HepG2 (cell line): Measurements from ENCODE around the gene HHLA2. TPM values are rescaled to one million over a fixed set of nuclear protein-coding genes. Genes with fewer than 3 reads are reported as not detected.

Experiments
- ATAC-seq: fragments of 200-7000 bp; cut with Tn5 transposase; 3 replicates; pipeline ENCODE4 v1.9.1; 2020; ENCODE audit warnings: mild to moderate bottlenecking, moderate library complexity
- BruUV-seq: library from RNA; stranded (reverse); fragments of 400-500 nt; replicated peaks from 2 replicates; lab custom pipeline; 2021; lab: Mats Ljungman, UMichigan
- CTCF ChIA-PET: fragments of 300-600 bp; formaldehyde crosslinking; extraction: SDS; loops from one replicate; lab custom pipeline; 2021; ENCODE audit warnings: low total read pairs, inconsistent platforms, low intra/inter-chr PET ratio; lab: Yijun Ruan, JAX
- POLR2A ChIA-PET: fragments of 350-600 bp; sonication (Branson Sonifier 250); formaldehyde crosslinking; loops from one replicate; lab custom pipeline; 2020; ENCODE audit warnings: antibody characterized with exemption, inconsistent platforms; lab: Yijun Ruan, JAX
- DNase-seq: peaks from one replicate; pipeline ENCODE4 v3.0.0-alpha.2; 2015; ENCODE audit warnings: low spot score
- FAIRE-seq: peaks from 3 replicates; lab custom pipeline; 2011; peaks lifted over from hg19 to GRCh38; lab: Jason Lieb, UNC
- H2AFZ ChIP-seq: one replicate; pipeline ENCODE4 v1.6.1; 2011; ENCODE audit warnings: low read length, inconsistent platforms
- H3K27ac ChIP-seq: fragments of 300-600 bp; 3 replicates; pipeline ENCODE4 v1.8.0; 2011; ENCODE audit warnings: mixed run types, mild to moderate bottlenecking, mixed read lengths, low read length, inconsistent platforms; ENCODE audit not compliant: insufficient read depth; ENCODE audit errors: extremely low read length
- H3K27me3 ChIP-seq, 2 experiments: fragments of 200-600 bp in 1 of 2; 2 replicates in 1 of 2; 3 replicates in 1 of 2; pipeline versions ENCODE4 v1.6.0 to v1.8.0; 2011; ENCODE audit warnings: low read length in 2 of 2, mild to moderate bottlenecking in 2 of 2, moderate library complexity in 2 of 2, inconsistent platforms in 1 of 2; ENCODE audit not compliant: insufficient read depth in 2 of 2, control insufficient read depth in 1 of 2
- H3K36me3 ChIP-seq, 2 experiments: fragments of 200-600 bp in 1 of 2; replicated peaks in 1 of 2; 2 replicates in 1 of 2; 3 replicates in 1 of 2; pipeline versions ENCODE4 v1.5.1 to v1.8.0; 2011; ENCODE audit warnings: low read length in 2 of 2, inconsistent platforms in 1 of 2; ENCODE audit not compliant: insufficient read depth in 2 of 2, control insufficient read depth in 1 of 2
- H3K4me1 ChIP-seq: 2 replicates; pipeline ENCODE4 v1.5.1; 2012; ENCODE audit warnings: low read length, inconsistent platforms; ENCODE audit not compliant: insufficient read depth
- H3K4me2 ChIP-seq: 2 replicates; pipeline ENCODE4 v1.6.0; 2011; ENCODE audit warnings: low read depth, low read length, inconsistent platforms
- H3K4me3 ChIP-seq, 3 experiments: fragments of 200-600 bp in 1 of 3; sonication (generic), shearing (Covaris generic) in 1 of 3; replicated peaks in 1 of 3; 2 replicates each; pipeline ENCODE4 v1.5.1; 2011 to 2016; ENCODE audit warnings: low read length in 3 of 3, inconsistent platforms in 2 of 3, low read depth in 2 of 3, mild to moderate bottlenecking in 2 of 3, control low read depth in 1 of 3, mixed read lengths in 1 of 3; ENCODE audit not compliant: insufficient read depth in 1 of 3
- H3K79me2 ChIP-seq: one replicate; pipeline ENCODE4 v1.6.1; 2011; ENCODE audit warnings: low read length, inconsistent platforms; ENCODE audit not compliant: insufficient read depth
- H3K9ac ChIP-seq: 2 replicates; pipeline ENCODE4 v1.6.0; 2011; ENCODE audit warnings: mild to moderate bottlenecking, low read depth, low read length, inconsistent platforms; ENCODE audit not compliant: insufficient read depth
- H3K9me3 ChIP-seq: 2 replicates; pipeline ENCODE4 v1.5.1; 2012; ENCODE audit warnings: mild to moderate bottlenecking, low read length
- H4K20me1 ChIP-seq: 2 replicates; pipeline ENCODE4 v1.6.0; 2011; ENCODE audit warnings: inconsistent platforms, mild to moderate bottlenecking, low read length, moderate library complexity; ENCODE audit not compliant: insufficient read depth
- CREBL2 ChIP-seq: sonication (generic); formaldehyde crosslinking; IDR thresholded peaks from 2 replicates; pipeline ENCODE4 v1.8.1; 2023; ENCODE audit warnings: missing genetic modification reagents, mild to moderate bottlenecking, borderline replicate concordance
- DMAP1 ChIP-seq: IDR thresholded peaks from 2 replicates; pipeline ENCODE4 v1.6.1; 2016
- MATR3 ChIP-seq: sonication (generic); formaldehyde crosslinking; IDR thresholded peaks from 2 replicates; pipeline ENCODE4 v1.4.0; 2020; ENCODE audit warnings: missing genetic modification reagents
- SMAD1 ChIP-seq: sonication (generic); formaldehyde crosslinking; IDR thresholded peaks from 2 replicates; pipeline ENCODE4 v1.4.0; 2020; ENCODE audit warnings: missing genetic modification reagents, low read depth, mild to moderate bottlenecking, borderline replicate concordance
- ZBTB44 ChIP-seq: sonication (generic); formaldehyde crosslinking; IDR thresholded peaks from 2 replicates; pipeline ENCODE4 v1.4.0; 2020; ENCODE audit warnings: missing genetic modification reagents
- ZHX1 ChIP-seq: sonication (generic); formaldehyde crosslinking; IDR thresholded peaks from 2 replicates; pipeline ENCODE4 v1.8.1; 2022; ENCODE audit warnings: low read depth, mild to moderate bottlenecking, missing genetic modification reagents
- ZSCAN12 ChIP-seq: sonication (generic); formaldehyde crosslinking; IDR thresholded peaks from 2 replicates; pipeline ENCODE4 v1.9.0; 2021; ENCODE audit warnings: mild to moderate bottlenecking, missing genetic modification reagents
- ZSCAN31 ChIP-seq: sonication (generic); formaldehyde crosslinking; IDR thresholded peaks from 2 replicates; pipeline ENCODE4 v1.5.0; 2020; ENCODE audit warnings: low read depth, mild to moderate bottlenecking, missing genetic modification reagents
- WGBS: methylation state at CpG from one replicate; pipeline ENCODE4 v1.1.6; 2017; ENCODE audit warnings: low lambda C conversion rate; 5-methylcytosine and 5-hydroxymethylcytosine counted together
- in situ Hi-C: cut with HindIII; loops from 2 replicates; pipeline ENCODE4 v1.10.0; 2017; ENCODE audit warnings: low pct_unique_long_range_greater_than_20kb; ENCODE audit not compliant: extremely low pct_ligation_motif_present
- intact Hi-C: fragments of 100-400 bp; cut with micrococcal nuclease; formaldehyde crosslinking; loops from one replicate; pipeline ENCODE4 v1.10.0; 2022; ENCODE audit not compliant: unreplicated experiment
- polyA plus RNA-seq, 8 experiments: library from polyadenylated mRNA; depleted of rRNA in 3 of 8; stranded (reverse) in 7 of 8; unstranded in 1 of 8; fragments of >200 nt; fragmentation: Illumina TruSeq in 4 of 8; extraction: Trizol in 4 of 8; gene quantifications; 2 replicates each; pipeline versions ENCODE4 v1.2.1 to v1.2.3, GENCODE V29; 2011 to 2016; ENCODE audit warnings: low read depth in 4 of 8, missing spikeins in 1 of 8, mixed read lengths in 1 of 8; ENCODE audit not compliant: insufficient read depth in 1 of 8
- total RNA-seq, 5 experiments: library from RNA; depleted of rRNA; stranded (reverse); fragments of >200 nt; fragmentation: Illumina TruSeq; extraction: Trizol; gene quantifications; 2 replicates each; pipeline ENCODE4 v1.2.3, GENCODE V29; 2016; ENCODE audit warnings: low read depth in 1 of 5

HHLA2 gene
- total and polyA plus RNA-seq, 2 of the 13 experiments (the other 11 are each of a cell fraction or from before 2014, with no cell fraction given): not detected

GRCh38 chr3:108346301-108347227, 50.2 kb downstream of the HHLA2 start (continued):
- TF ChIP-seq ZBTB44 (no peak), MATR3 (no peak)

GRCh38 chr3:108352176-108352575, 55.8 kb downstream of the HHLA2 start:
- DNase-seq (no peak), FAIRE-seq (no peak), ATAC-seq (no peak)
- ChIA-PET CTCF (no interaction called here), POLR2A (no interaction called here)
- TF ChIP-seq DMAP1 (no peak), ZSCAN31 (CRISPR knock-in tag) (no peak), ZHX1 (CRISPR knock-in tag) (no peak), ZSCAN12 (no peak), SMAD1 (no peak), CREBL2 (CRISPR knock-in tag) (no peak)
- H3K79me2 ChIP-seq: no peaks in the 10 kb centered on the region
- no peak overlapping the region for H3K9ac ChIP-seq
- H3K4me3 ChIP-seq: no peak overlapping the region
- 15% methylated on average over 3 of the region's 3 CpGs for WGBS
- no peaks in the 10 kb centered on the region for H3K36me3 ChIP-seq
- intact Hi-C loops (no loop called here), in situ Hi-C loops (no loop called here)
- no peaks in the 10 kb centered on the region for H3K4me1 ChIP-seq
- H3K4me2 ChIP-seq: no peak overlapping the region
- H3K27ac ChIP-seq: no peak overlapping the region
- H3K9me3 ChIP-seq: no peaks in the 10 kb centered on the region
- no peaks in the 10 kb centered on the region for H4K20me1 ChIP-seq
- no peaks in the 10 kb centered on the region; a peak in 1 of 5 replicates for H3K27me3 ChIP-seq
- H2AFZ ChIP-seq: no peak overlapping the region
- no TSS peak for BruUV-seq
